C4-2B (cell line): Measurements from ENCODE around the gene ATP6V1B1.

ENCODE experiments used
- ZFX ChIP-seq: fragments of 450-650 bp; IDR thresholded peaks from 2 replicates; pipeline ENCODE4 v1.6.1; 2017
- TF ChIP-seq, protein P1 (sequence below): fragments of 450-650 bp; conservative IDR thresholded peaks from 2 replicates; pipeline ENCODE4 v1.5.1; 2017; ENCODE audit warnings: mild to moderate bottlenecking

- TF ChIP-seq, protein P1, sequence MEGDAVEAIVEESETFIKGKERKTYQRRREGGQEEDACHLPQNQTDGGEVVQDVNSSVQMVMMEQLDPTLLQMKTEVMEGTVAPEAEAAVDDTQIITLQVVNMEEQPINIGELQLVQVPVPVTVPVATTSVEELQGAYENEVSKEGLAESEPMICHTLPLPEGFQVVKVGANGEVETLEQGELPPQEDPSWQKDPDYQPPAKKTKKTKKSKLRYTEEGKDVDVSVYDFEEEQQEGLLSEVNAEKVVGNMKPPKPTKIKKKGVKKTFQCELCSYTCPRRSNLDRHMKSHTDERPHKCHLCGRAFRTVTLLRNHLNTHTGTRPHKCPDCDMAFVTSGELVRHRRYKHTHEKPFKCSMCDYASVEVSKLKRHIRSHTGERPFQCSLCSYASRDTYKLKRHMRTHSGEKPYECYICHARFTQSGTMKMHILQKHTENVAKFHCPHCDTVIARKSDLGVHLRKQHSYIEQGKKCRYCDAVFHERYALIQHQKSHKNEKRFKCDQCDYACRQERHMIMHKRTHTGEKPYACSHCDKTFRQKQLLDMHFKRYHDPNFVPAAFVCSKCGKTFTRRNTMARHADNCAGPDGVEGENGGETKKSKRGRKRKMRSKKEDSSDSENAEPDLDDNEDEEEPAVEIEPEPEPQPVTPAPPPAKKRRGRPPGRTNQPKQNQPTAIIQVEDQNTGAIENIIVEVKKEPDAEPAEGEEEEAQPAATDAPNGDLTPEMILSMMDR, result peak; percentile 85
- TF ChIP-seq ZFX, result no peak
Observed at GRCh38 chr2:70994699-70995425, 59.2 kb downstream of the ATP6V1B1 start, which contains the start of gene TEX261.
